ENCODE data around the gene ODAD3. TPM values are rescaled to one million over a fixed set of nuclear protein-coding genes. Genes with fewer than 3 reads are reported as not detected.
"Not testable (repeated sequence)": the region's sequence is repeated elsewhere in the genome, so short reads cannot be mapped to it uniquely, and the experiment has no call there.

Gene ODAD3
- total and polyA plus RNA-seq, 5 donors = 1.0 to 1.2 (median 1.0) TPM

DNA sequence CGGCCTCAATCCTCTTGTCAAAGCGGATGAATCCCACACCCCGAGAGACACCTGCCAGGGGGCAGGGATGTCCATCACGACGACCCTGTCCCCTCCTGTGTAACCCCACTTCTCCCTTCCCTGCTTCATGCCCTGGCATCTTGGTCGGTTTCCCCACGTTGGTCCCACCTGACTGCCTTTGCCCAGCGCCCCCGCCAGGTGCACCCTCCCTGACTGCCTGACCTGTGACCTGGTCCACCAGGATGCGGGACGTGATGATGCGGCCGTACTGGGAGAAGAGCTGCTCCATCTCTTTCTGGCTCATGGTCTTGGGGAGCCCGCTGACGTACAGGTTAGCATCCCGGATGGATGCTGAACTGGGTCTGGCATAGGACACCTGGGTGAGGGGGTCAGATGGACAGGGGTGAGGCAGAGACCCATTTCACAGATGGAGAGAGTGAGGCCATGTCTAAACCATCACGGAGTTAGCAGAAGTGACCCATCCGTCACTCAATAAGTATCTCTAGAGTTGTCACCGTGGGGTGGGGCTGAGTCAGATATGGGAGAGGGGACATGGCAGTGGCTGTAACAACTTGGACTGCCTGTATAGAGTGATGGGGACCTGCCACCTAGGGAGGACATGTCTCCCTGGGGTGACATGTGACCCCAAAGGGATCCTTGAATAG is 23.4 kb upstream of the ODAD3 start:
- H3K4me1 ChIP-seq (ENCODE audit: control insufficient read depth, insufficient read depth, low read length) = no peaks in the 10 kb centered on the region
- no peak overlapping the region for H3K4me3 ChIP-seq (ENCODE audit: low read length)
- H3K27ac ChIP-seq (ENCODE audit: low read length) = no peak overlapping the region
- no peaks in the 10 kb centered on the region for H3K9me3 ChIP-seq (ENCODE audit: control insufficient read depth, low read length)
- intact Hi-C loops (cut with DNase I) = no loop called here
- ATAC-seq (no peak), DNase-seq (no peak)
- WGBS = 82% methylated on average over 19 of the region's 19 CpGs
- no peaks in the 10 kb centered on the region for H3K27me3 ChIP-seq (ENCODE audit: control insufficient read depth, insufficient read depth)

DNA sequence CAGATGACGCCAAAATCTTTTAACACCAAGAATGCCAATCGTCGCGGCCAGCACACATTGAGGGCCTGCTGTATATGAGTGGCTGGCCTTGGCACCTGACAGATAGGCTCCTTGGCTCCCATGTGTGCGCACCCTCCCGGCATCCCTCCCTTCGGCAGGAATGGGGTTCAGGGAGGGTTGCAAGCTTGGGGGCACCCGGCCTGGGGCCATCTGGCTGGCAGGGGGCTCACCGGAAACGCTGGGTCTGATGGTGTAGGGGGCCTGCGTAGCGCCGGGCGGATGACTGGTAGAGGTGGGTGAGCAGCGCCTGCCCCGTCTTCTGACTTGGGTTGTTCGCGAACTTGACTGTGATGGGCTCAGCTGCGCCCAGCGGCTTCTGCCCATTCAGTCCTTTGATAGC is 22.9 kb upstream of the ODAD3 start:
- DNase-seq (no peak), ATAC-seq (no peak)
- H3K27me3 ChIP-seq (ENCODE audit: control insufficient read depth, insufficient read depth) = no peaks in the 10 kb centered on the region
- no peak overlapping the region for H3K4me3 ChIP-seq (ENCODE audit: low read length)
- no peak overlapping the region for H3K27ac ChIP-seq (ENCODE audit: low read length)
- intact Hi-C loops (cut with DNase I) = no loop called here
- no peaks in the 10 kb centered on the region for H3K9me3 ChIP-seq (ENCODE audit: control insufficient read depth, low read length)
- no peaks in the 10 kb centered on the region for H3K4me1 ChIP-seq (ENCODE audit: control insufficient read depth, insufficient read depth, low read length)
- 83% methylated on average over 20 of the region's 20 CpGs for WGBS

DNA sequence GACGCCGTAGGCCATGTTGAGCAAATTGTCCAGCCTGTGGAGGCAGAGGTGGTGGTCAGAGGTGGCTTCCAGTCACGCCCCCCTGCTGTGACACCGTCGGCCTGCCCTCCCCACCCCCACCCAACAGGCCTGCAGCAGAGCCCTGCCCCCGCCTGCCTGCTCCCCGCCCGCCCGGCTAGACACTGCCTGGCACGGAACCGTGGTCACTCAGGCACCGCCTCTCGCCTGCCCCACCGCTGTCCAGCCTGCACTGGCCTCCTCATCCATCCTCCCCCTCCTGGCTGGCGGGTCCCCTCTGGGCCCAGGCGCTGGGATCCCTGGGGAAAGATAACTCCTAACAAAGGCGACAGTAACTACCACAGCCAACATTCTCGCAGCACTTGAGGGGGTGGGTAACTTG is 22.2 kb upstream of the ODAD3 start:
- WGBS = 15% methylated on average over 18 of the region's 18 CpGs
- no peak overlapping the region for H3K4me3 ChIP-seq (ENCODE audit: low read length)
- no peaks in the 10 kb centered on the region for H3K9me3 ChIP-seq (ENCODE audit: control insufficient read depth, low read length)
- no peaks in the 10 kb centered on the region for H3K4me1 ChIP-seq (ENCODE audit: control insufficient read depth, insufficient read depth, low read length)
- no peaks in the 10 kb centered on the region for H3K27me3 ChIP-seq (ENCODE audit: control insufficient read depth, insufficient read depth)
- H3K27ac ChIP-seq (ENCODE audit: low read length) = no peak overlapping the region
- intact Hi-C loops (cut with DNase I) = no loop called here
- no peak for DNase-seq
- ATAC-seq = peak in 1 of 2 donors; percentile 17

DNA sequence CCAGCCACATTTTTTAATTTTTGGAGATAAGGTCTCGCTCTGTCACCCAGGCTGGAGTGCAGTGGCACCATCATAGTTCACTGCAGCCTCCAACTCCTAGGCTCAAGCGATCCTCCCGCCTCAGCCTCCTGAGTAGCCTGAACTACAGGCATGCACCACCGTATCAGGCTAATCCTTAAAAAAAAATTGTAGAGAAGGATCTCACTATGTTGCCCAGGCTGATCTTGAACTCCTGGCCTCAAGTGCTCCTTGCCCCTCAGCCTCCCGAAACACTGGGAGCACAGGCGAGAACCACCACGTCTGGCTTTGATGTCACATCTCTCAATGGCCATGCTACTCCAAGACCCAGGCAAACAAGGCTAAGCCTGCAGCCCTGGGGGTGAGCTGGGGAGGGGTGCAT is 21.7 kb upstream of the ODAD3 start:
- Histone ChIP-seq H3K27ac (ENCODE audit: low read length) (no peak overlapping the region), H3K27me3 (ENCODE audit: control insufficient read depth, insufficient read depth) (no peaks in the 10 kb centered on the region), H3K4me3 (ENCODE audit: low read length) (no peak overlapping the region), H3K9me3 (ENCODE audit: control insufficient read depth, low read length) (no peaks in the 10 kb centered on the region), H3K4me1 (ENCODE audit: control insufficient read depth, insufficient read depth, low read length) (no peaks in the 10 kb centered on the region)
- DNase-seq (no peak), ATAC-seq (no peak)
- intact Hi-C loops (cut with DNase I) = no loop called here
- WGBS = 90% methylated on average over 7 of the region's 7 CpGs

DNA sequence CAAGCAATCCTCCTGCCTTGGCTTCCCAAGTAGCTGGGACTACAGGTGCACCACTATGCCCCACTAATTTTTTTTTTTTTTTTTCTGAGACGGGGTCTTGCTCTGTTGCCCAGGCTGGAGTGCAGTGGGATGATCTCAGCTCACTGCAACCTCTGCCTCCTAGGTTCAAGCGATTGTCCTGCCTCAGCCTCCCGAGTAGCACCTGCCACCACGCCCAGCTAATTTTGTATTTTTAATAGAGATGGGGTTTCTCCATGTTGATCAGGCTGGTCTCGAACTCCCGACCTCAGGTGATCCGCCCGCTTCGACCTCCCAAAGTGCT is 20.3 kb upstream of the ODAD3 start:
- not testable (repeated sequence) for ATAC-seq

DNA sequence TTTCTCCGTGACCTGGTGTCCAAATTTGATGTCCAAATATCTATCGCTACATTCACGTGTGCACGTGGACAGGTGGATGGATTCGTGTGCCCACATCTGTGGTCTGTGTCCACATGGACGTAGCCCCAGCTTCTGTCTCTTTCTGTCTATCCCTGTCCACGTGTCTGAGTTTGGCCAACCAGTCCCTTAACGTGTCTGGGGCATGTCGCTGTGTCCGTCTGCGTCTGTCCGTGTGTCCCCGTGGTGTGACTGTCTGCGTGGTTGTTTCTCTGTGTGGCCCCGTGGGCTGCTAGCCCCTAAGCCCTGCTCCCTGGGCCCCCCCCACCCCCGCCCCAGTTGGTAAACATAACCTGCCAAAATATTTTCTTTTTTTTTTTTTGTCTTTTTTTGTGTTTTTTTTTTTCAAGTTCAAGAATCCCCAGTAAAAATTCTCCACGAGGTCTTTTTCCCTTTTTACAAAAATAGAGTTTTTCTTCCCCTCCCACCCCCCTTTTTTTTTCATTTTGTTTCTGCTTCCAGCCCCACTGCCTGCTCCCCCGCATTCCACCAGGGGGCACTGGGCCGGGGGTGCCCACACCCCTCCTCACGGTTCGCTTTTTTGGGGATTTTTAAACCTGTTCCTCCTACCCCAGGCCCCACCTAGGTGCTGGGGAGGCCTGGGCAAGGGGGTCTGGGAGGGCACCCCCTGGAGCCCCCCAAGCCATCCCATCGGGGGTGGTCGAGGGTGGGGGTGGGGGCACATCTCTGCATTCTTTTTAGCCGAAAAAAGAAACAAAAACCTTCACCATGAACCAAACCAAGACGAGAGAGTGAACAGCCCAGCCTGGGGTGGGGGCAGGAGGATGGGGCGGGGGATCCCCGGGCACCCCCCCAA is 18.8 kb upstream of the ODAD3 start:
- DNase-seq (no peak), ATAC-seq (no peak)
- no peak overlapping the region for H3K27ac ChIP-seq (ENCODE audit: low read length)
- no peak overlapping the region for H3K4me3 ChIP-seq (ENCODE audit: low read length)
- 57% methylated on average over 27 of the region's 27 CpGs for WGBS
- H3K27me3 ChIP-seq (ENCODE audit: control insufficient read depth, insufficient read depth) = no peaks in the 10 kb centered on the region
- no peaks in the 10 kb centered on the region for H3K9me3 ChIP-seq (ENCODE audit: control insufficient read depth, low read length)
- intact Hi-C loops (cut with DNase I) = no loop called here
- H3K4me1 ChIP-seq (ENCODE audit: control insufficient read depth, insufficient read depth, low read length) = no peaks in the 10 kb centered on the region

More for the DNA sequence above, 20.3 kb upstream of the ODAD3 start:
- H3K27ac ChIP-seq (ENCODE audit: low read length); H3K27me3 ChIP-seq (ENCODE audit: control insufficient read depth, insufficient read depth); DNase-seq; H3K4me3 ChIP-seq (ENCODE audit: low read length); H3K9me3 ChIP-seq (ENCODE audit: control insufficient read depth, low read length); H3K4me1 ChIP-seq (ENCODE audit: control insufficient read depth, insufficient read depth, low read length); intact Hi-C loops (cut with DNase I): not testable (repeated sequence)
- WGBS = 87% methylated on average over 9 of the region's 9 CpGs

DNA sequence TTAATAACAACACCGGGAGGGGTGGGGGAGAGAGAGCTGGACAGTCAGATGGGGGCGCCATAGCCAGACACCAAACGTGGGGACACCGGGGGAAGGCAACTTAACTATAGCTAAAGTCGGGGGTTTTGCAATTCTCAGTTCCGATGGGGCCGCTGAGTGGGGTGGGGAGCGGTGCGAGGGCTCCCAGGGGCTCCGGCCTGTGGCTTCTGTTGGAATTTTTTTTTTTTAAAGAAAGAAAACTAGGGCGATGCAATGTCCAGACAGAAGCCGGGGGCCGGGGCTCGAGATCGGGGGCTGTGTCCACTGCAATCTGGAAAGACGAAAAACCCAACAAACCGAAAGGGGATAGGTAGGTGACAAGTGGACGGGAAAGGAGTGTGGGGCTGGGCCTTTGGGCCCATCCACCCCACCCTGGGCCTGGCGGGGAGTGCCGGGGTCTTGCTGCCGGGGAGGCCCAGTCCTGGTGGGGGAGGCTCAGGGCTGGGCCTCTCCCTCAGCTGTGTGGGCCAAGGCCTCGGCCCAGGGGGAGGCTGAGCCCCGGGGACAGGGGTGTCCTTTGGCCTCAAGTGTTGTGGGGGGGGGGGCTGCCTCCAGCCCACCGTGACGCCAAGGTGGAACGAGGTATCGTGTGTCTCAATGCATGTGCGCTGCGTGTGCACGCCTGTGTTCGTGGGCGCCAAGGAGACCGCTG is 17.8 kb upstream of the ODAD3 start:
- no peak for ATAC-seq
- WGBS = 75% methylated on average over 33 of the region's 33 CpGs

DNA sequence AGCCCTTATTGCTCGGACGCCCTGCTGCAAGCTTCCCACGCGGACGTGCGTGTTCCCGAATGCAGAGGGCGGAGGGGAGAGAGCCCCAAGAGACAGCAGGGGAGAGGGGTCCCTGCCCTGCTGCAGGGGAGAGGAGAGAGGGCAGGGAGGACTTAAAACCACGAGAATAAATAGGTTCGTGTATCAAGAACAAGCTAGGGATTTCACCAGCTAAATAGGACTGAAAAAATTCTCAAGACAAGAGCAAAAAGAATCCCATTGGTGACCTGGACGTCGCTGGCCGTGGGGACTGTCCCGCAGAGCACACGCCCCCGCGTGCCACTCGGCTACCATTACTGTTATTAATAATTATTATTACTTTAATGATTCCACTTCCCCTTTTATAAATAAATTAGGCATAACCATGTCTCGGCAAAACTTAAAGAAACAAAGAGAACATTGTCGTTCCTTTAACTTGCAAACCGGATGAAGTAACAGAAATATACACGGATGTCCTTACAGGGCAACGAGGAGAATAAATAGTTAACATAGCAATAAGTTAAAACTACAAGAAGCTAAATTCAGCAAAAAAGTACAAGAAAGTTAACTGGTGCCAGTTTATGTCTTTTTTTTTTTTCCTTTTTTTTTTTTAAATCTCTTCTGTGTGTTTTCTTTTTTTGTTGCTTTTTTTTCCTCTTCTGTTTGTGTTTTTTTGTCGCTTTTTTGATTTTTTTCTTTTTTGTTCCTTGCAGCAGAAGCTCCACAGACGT is 17.1 kb upstream of the ODAD3 start:
- Histone ChIP-seq H3K9me3 (ENCODE audit: control insufficient read depth, low read length) (no peaks in the 10 kb centered on the region), H3K27ac (ENCODE audit: low read length) (no peak overlapping the region), H3K27me3 (ENCODE audit: control insufficient read depth, insufficient read depth) (no peaks in the 10 kb centered on the region), H3K4me3 (ENCODE audit: low read length) (no peak overlapping the region), H3K4me1 (ENCODE audit: control insufficient read depth, insufficient read depth, low read length) (no peaks in the 10 kb centered on the region)
- intact Hi-C loops (cut with DNase I) = no loop called here
- ATAC-seq = no peak
- no peak for DNase-seq
- 23% methylated on average over 25 of the region's 25 CpGs for WGBS

More for the DNA sequence above, 17.8 kb upstream of the ODAD3 start:
- H3K9me3 ChIP-seq (ENCODE audit: control insufficient read depth, low read length) = no peaks in the 10 kb centered on the region
- DNase-seq = no peak
- H3K4me1 ChIP-seq (ENCODE audit: control insufficient read depth, insufficient read depth, low read length) = no peaks in the 10 kb centered on the region
- intact Hi-C loops (cut with DNase I) = no loop called here
- no peak overlapping the region for H3K27ac ChIP-seq (ENCODE audit: low read length)
- no peaks in the 10 kb centered on the region for H3K27me3 ChIP-seq (ENCODE audit: control insufficient read depth, insufficient read depth)
- H3K4me3 ChIP-seq (ENCODE audit: low read length) = no peak overlapping the region

DNA sequence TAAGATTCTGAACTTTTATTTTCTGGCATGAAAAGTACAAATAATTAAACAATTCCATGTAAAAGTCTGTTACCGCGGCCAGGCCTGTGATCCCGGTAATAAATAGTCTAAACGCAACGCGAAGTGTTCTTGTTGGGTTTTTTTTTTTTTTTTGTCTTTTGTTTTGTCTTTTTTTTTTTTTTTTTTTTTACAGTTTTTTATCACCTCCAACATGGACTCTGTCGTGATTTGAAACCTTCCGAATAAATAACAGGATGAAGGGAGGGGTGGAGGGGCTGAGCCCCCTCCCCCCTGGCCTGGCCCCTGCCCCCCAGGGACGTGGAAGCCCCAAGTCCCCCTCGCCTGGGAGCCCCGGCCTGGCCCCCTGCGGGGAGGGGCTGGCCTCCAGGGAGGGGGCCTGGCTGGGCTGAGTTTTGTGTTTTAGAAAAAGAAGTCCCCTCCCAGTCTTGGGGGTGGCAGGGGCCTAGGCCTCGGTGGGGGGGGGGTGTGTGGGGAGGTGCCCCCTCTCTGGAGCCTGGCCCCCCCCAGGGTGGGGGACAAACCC is 16.5 kb upstream of the ODAD3 start:
- no peaks in the 10 kb centered on the region for H3K27me3 ChIP-seq (ENCODE audit: control insufficient read depth, insufficient read depth)
- no peak overlapping the region for H3K4me3 ChIP-seq (ENCODE audit: low read length)
- H3K4me1 ChIP-seq (ENCODE audit: control insufficient read depth, insufficient read depth, low read length) = no peaks in the 10 kb centered on the region
- no peak overlapping the region for H3K27ac ChIP-seq (ENCODE audit: low read length)
- DNase-seq = no peak
- no peaks in the 10 kb centered on the region for H3K9me3 ChIP-seq (ENCODE audit: control insufficient read depth, low read length)
- ATAC-seq = no peak
- WGBS = 27% methylated on average over 13 of the region's 13 CpGs
- intact Hi-C loops (cut with DNase I) = no loop called here

DNA sequence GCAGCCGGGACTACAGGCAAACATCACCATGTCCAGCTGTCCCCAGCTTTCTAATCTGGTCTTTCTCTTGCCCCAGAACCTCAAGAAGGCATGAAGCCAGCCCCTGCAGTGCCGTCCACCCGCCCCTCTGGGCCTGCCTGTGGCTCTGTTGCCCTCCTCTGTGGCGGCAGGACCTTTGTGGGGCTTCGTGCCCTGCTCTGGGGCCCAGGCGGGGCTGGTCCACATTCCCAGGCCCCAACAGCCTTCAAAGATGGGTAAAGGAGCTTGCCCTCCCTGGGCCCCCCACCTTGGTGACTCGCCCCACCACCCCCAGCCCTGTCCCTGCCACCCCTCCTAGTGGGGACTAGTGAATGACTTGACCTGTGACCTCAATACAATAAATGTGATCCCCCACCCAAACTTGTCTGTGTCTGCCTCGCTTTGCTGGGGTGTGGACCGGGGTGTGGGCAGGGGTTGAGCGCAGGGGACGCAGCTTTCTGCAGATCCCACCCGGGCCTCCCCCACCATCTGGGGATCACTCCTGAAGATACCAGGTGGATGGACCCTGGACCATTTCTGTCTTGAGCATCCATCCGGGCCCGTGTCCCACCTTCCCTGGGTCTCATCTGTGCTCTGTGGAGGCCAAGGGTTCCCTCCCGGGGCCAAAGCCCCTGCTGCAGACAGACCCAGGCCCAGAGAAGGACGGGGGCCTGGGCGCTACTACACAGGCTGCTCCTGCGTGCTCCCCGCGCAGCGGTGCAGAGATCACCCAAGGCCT is 15.8 kb upstream of the ODAD3 start:
- ATAC-seq (no peak), DNase-seq (no peak)
- H3K27ac ChIP-seq (ENCODE audit: low read length) = no peak overlapping the region
- no peaks in the 10 kb centered on the region for H3K9me3 ChIP-seq (ENCODE audit: control insufficient read depth, low read length)
- intact Hi-C loops (cut with DNase I) = no loop called here
- H3K4me1 ChIP-seq (ENCODE audit: control insufficient read depth, insufficient read depth, low read length) = no peaks in the 10 kb centered on the region
- WGBS = 89% methylated on average over 21 of the region's 21 CpGs
- H3K27me3 ChIP-seq (ENCODE audit: control insufficient read depth, insufficient read depth) = no peaks in the 10 kb centered on the region
- no peak overlapping the region for H3K4me3 ChIP-seq (ENCODE audit: low read length)

All from right cardiac atrium (tissue), 5 donors.